Liver (tissue), 3 donors: Measurements from ENCODE around the gene TMEM91.

Experiments used
- FOXA1 ChIP-seq: IDR thresholded peaks from 2 replicates; pipeline ENCODE4 v1.6.1; 2016; ENCODE audit warnings: antibody characterized with exemption
- TF ChIP-seq, protein P1 (sequence below): IDR thresholded peaks from 2 replicates; pipeline ENCODE4 v1.6.1; 2016; ENCODE audit warnings: antibody characterized with exemption
- TF ChIP-seq, protein P2 (sequence below): IDR thresholded peaks from 2 replicates; pipeline ENCODE4 v1.6.1; 2016; ENCODE audit warnings: antibody characterized with exemption
- TF ChIP-seq, protein P3 (sequence below): fragments of 150-350 bp; IDR thresholded peaks from 2 replicates; pipeline ENCODE4 v1.5.1; 2017; ENCODE audit warnings: improper control_type of control experiment, low read depth, low read length; ENCODE audit not compliant: missing input control
- TF ChIP-seq, protein P4 (sequence below): IDR thresholded peaks from 2 replicates; pipeline ENCODE4 v1.6.1; 2016; ENCODE audit warnings: antibody characterized with exemption, mild to moderate bottlenecking
- donor health status: healthy.
- donor health status: healthy.

DNA sequence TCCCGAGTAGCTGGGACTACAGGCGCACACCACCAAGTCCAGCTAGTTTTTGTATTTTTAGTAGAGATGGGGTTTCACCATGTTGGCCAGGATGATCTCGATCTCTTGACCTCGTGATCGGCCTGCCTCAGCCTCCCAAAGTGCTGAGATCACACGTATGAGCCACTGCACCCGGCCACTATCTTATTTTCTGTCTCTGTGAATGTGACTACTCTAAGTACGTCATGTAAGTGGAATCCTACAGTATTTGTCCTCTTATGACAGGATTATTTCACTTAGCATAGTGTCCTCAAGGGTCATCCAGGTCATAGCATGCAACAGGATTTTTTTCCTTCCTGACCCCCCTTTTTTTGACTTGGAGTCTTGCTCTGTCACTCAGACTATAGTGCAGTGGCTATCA is 4.8 kb upstream of the TMEM91 start:
- TF ChIP-seq, protein P1, sequence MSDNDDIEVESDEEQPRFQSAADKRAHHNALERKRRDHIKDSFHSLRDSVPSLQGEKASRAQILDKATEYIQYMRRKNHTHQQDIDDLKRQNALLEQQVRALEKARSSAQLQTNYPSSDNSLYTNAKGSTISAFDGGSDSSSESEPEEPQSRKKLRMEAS, result no peak
- TF ChIP-seq, protein P2, sequence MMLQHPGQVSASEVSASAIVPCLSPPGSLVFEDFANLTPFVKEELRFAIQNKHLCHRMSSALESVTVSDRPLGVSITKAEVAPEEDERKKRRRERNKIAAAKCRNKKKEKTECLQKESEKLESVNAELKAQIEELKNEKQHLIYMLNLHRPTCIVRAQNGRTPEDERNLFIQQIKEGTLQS, result no peak
- TF ChIP-seq, protein P3, sequence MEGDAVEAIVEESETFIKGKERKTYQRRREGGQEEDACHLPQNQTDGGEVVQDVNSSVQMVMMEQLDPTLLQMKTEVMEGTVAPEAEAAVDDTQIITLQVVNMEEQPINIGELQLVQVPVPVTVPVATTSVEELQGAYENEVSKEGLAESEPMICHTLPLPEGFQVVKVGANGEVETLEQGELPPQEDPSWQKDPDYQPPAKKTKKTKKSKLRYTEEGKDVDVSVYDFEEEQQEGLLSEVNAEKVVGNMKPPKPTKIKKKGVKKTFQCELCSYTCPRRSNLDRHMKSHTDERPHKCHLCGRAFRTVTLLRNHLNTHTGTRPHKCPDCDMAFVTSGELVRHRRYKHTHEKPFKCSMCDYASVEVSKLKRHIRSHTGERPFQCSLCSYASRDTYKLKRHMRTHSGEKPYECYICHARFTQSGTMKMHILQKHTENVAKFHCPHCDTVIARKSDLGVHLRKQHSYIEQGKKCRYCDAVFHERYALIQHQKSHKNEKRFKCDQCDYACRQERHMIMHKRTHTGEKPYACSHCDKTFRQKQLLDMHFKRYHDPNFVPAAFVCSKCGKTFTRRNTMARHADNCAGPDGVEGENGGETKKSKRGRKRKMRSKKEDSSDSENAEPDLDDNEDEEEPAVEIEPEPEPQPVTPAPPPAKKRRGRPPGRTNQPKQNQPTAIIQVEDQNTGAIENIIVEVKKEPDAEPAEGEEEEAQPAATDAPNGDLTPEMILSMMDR, result no peak
- TF ChIP-seq, protein P4, sequence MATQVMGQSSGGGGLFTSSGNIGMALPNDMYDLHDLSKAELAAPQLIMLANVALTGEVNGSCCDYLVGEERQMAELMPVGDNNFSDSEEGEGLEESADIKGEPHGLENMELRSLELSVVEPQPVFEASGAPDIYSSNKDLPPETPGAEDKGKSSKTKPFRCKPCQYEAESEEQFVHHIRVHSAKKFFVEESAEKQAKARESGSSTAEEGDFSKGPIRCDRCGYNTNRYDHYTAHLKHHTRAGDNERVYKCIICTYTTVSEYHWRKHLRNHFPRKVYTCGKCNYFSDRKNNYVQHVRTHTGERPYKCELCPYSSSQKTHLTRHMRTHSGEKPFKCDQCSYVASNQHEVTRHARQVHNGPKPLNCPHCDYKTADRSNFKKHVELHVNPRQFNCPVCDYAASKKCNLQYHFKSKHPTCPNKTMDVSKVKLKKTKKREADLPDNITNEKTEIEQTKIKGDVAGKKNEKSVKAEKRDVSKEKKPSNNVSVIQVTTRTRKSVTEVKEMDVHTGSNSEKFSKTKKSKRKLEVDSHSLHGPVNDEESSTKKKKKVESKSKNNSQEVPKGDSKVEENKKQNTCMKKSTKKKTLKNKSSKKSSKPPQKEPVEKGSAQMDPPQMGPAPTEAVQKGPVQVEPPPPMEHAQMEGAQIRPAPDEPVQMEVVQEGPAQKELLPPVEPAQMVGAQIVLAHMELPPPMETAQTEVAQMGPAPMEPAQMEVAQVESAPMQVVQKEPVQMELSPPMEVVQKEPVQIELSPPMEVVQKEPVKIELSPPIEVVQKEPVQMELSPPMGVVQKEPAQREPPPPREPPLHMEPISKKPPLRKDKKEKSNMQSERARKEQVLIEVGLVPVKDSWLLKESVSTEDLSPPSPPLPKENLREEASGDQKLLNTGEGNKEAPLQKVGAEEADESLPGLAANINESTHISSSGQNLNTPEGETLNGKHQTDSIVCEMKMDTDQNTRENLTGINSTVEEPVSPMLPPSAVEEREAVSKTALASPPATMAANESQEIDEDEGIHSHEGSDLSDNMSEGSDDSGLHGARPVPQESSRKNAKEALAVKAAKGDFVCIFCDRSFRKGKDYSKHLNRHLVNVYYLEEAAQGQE, result no peak
- no peak for TF ChIP-seq FOXA1
